EL (cell line): Measurements from ENCODE around the gene CXXC4.

Experiments
- DNase-seq: peaks from one replicate; pipeline ENCODE4 v3.0.0-alpha.2; 2016

CXXC4 gene

GRCh38 chr4:104494822-104495559 lies at the start of gene CXXC4:
CXXC4 (minus strand) TSS chr4:104494894; CDS start chr4:104491802, 3,092 bp downstream.
- DNase-seq: peak; percentile 4

DNA sequence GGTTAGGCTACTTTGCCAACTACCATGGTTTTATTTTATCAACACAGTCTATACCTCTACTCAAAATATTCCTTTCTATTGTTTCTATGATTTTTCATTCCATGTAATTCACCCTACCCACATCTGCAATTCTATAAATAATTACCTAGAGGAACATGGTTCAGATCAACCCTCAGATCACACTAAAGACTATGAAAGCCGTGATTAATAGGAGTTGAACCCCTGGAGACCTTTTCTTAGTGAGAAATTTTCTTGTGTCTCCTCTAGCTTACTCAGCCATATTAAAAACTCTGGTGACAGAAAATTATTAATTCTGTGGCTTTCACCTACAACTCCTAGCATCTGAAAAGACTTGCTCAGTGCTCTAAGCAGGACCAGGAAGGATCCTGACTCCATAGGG lies 38.5 kb upstream of the CXXC4 start:
- no peak for DNase-seq

DNA sequence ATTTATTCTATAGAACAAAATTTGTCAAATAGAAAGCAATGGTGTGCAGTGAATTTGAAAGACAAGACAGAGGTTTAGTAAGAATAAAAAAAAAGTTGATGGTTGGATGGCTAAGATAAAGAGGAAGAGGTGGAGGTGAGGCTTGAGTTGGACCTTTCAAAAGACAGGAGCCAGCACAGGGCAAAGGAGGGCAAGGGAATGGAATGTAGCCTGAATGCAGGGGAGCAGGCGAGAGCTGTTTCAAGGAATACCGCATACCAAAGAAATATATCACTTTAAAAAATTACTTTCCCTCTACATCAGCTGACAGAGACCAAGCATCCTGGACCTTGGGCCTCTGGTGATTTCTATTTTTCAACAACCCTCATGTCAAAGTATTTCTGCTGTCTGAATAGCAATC lies 38.0 kb upstream of the CXXC4 start:
- DNase-seq: no peak

DNA sequence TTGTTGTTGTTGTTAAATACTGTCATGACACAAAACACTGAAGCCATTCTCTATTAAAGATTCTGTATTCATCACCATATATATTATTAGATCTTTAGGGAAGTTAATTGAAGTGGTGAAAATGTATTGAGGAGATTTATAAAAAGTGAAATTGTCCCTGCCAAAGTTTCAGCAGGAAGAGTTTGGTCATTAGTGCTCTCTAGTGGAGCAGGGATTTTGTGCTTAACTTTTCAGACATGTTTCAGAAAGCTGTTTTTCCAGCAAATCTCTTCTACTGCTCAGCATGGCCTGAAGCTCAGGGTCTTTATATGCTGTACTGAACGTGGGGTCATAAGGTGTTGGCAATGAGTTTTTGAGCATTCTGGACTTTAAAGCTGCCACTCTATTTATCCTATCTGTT lies 36.7 kb upstream of the CXXC4 start:
- no peak for DNase-seq

DNA sequence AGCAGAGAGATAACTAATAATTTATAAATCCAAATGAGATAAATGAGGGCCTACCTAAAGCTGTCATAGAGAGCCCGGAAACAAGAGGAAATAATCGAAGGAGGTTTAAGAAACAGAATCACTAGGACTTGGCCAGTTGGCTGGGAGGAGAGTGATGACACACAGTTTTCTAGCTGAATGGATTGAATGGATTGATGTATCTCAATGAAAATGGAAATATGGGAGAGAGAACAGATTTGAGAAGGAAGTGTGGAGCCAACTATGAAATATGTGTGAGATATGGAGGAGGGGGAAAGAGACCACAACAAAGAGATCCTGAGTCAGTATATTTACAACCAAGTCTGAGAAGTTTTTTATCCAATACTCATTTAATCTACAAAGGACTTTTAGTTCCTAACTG lies 35.7 kb upstream of the CXXC4 start:
- no peak for DNase-seq

DNA sequence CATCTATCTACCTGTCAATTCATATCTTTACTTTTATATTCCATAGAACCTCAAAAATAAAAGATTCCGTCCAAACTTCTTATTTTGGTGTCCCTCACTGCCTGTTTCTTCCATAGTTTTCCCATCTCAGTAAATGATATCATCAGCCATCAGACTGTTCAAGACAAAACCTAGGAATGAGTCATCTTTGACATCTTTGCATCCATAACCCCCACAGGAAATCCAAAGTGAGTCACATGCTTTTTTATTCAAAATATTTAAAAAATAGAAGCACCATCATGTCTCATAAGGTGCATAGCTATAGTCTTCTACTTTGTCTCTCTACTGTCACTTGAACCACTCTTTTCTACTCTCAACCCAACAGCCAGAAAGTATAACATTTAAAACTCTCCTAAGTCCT lies 29.9 kb upstream of the CXXC4 start:
- peak; percentile 3 for DNase-seq

GRCh38 chr4:104524026-104524425 lies 29.3 kb upstream of the CXXC4 start:
- no peak for DNase-seq

DNA sequence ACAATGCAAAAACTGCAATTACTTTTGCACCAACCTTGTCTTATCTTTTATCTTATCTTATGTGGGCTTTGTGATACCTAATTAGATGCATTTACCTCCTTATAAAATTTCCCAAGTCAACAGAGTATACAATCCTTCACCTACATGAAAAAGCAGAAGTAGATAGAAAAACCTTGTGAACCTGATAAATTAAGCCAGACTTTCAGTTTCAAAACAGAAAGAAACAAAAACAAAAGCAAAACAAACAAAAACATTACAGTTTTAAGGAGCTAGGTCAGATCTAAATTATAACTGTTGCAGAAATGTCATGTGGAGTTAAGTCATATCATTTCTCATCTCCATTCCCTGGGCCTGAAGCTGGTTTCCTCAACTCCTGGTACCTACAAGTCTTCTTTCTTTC lies 24.9 kb upstream of the CXXC4 start:
- no peak for DNase-seq

GRCh38 chr4:104516884-104517283 lies 22.2 kb upstream of the CXXC4 start:
- no peak for DNase-seq

GRCh38 chr4:104508224-104508623 lies 13.5 kb upstream of the CXXC4 start:
- no peak for DNase-seq

DNA sequence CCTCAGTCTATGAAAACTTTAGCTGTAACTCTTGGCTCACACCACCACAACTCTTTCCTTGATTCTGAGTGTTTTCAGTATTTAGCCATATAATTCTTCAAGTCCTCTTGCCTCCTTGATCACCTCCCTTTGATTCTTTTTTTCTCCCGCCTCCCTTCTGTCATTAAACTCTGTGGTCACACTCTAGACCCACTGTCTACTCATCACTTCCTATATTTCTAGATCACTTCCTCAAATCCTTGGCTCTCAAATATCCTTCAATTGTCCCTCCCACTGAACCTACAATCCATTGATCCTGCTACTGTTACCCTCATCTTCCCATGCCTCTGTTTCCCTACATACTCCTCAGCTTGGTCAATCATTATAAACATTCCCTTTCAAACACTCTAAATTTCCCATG lies 12.4 kb upstream of the CXXC4 start:
- no peak for DNase-seq

- DNase-seq: no peak
These were observed 9.8 kb upstream of the CXXC4 start for GRCh38 chr4:104504536-104504935.

DNA sequence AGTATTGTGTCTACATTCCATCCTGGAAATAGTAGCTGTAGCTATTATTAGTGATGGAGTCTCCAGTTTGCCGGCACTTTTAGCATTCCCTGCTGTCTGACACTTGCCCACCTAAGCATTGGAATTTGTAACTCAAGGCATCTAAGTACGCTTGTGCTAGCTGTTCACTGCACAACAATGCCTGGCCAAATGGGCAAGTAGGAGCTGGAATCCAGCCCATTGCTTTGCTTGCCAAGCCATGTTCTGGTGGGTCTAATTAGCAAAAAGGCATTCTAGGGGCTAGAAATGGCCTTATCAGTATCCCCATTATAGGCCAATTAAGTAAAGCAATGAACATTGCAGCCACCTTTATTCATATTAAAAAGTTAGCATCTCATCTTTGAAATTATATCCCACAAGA lies 7.8 kb upstream of the CXXC4 start:
- DNase-seq: no peak

DNA sequence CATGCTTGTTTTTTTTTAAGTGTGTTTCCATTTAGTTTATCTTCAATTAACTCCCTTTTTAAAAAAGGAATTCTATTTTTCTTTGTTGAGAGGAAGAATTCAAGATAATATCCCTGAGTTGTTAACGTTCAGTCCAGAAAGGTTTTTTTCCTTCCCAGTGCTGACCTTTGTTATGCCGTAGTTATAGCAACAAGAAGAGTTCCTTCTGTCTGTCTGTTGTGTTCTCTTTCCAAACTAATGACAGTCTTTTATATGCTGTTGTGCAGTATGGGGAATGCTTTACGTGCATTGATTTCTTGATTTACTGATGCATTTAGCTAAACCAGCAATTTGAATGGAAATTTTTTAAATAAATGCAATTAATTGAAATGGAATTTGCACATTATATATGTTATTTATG lies 6.6 kb upstream of the CXXC4 start:
- no peak for DNase-seq

GRCh38 chr4:104500442-104500841 lies 5.7 kb upstream of the CXXC4 start:
- no peak for DNase-seq

DNA sequence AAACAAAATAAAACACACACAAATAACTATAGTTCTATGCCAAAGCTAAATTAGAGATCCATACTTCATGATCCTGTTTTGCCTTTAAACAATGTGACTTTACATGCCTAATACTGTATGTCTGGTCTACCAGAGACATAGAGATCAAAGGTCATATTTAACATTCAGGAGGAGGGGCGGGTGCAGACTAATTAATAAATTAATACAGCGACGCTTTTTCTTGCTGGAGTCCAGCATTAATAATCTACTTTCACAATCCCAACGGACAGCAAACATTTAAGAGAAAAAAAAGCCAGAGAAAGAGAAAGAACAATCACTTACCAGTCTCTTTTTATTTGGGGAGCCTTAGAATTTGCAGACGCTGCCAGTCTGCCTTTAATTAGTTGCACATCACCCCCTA lies 509 bp downstream of the CXXC4 start:
- DNase-seq: no peak

GRCh38 chr4:104493081-104493831 lies 1.4 kb downstream of the CXXC4 start:
- no peak for DNase-seq

GRCh38 chr4:104492183-104492771 lies 2.4 kb downstream of the CXXC4 start:
- no peak for DNase-seq

GRCh38 chr4:104491481-104492182 lies 3.1 kb downstream of the CXXC4 start:
- peak; percentile 13 for DNase-seq

- peak; percentile 35 for DNase-seq
These were observed 3.8 kb downstream of the CXXC4 start for GRCh38 chr4:104490770-104491480.

- no peak for DNase-seq
These were observed 4.5 kb downstream of the CXXC4 start for GRCh38 chr4:104490096-104490769.

DNA sequence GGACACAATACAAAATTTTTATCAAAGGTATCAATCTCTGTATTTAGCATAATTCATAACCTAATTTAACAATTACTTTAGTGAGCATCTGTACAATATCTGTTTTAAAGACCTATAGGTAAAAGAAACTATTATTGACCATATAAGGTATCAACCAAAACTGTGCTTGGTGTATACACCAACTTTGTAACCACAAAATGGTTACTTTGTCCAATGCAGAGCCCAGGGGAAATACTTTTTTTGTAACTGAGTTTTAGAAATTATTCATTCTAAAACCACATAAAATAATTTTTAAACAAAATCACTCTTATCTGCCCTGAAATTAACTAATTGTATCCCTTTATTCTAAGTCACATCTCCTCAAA lies 5.0 kb downstream of the CXXC4 start:
- DNase-seq: no peak
